HL-60 (cell line): ENCODE measurements around the gene OR4Q2.

ENCODE experiments used
- DNase-seq, 2 experiments: peaks; one replicate each; pipeline ENCODE4 v3.0.0-alpha.2; 2010 to 2020; ENCODE audit warnings: low read depth in 1 of 2, low spot score in 1 of 2
- H3K27ac ChIP-seq: fragments of 250-450 bp; sonication (Bioruptor Pico); replicated peaks from 2 replicates; pipeline ENCODE4 v1.5.1; 2020; ENCODE audit warnings: mild to moderate bottlenecking, moderate library complexity
- H3K27me3 ChIP-seq: fragments of 250-450 bp; sonication (Bioruptor Pico); 2 replicates; pipeline ENCODE4 v1.5.1; 2021; ENCODE audit warnings: mild to moderate bottlenecking, moderate library complexity; ENCODE audit not compliant: insufficient read depth, poor library complexity, severe bottlenecking
- H3K4me3 ChIP-seq: replicated peaks from 2 replicates; pipeline ENCODE4 v1.5.1; 2011; ENCODE audit warnings: mild to moderate bottlenecking, control low read depth, low read length; ENCODE audit not compliant: insufficient read depth
- GABPA ChIP-seq: IDR thresholded peaks from 2 replicates; pipeline ENCODE4 v1.6.1; 2012; ENCODE audit warnings: low read depth
- POLR2AphosphoS5 ChIP-seq: IDR thresholded peaks from 2 replicates; pipeline ENCODE4 v1.6.1; 2012; ENCODE audit warnings: low read depth
- SPI1 ChIP-seq: IDR thresholded peaks from 2 replicates; pipeline ENCODE4 v1.6.1; 2012; ENCODE audit warnings: low read depth, mild to moderate bottlenecking, borderline replicate concordance
- TF ChIP-seq, protein P1 (sequence below): IDR thresholded peaks from 2 replicates; pipeline ENCODE4 v1.6.1; 2012; ENCODE audit warnings: low read depth; ENCODE audit not compliant: insufficient replicate concordance
- TF ChIP-seq, protein P2 (sequence below): IDR thresholded peaks from one replicate; pipeline ENCODE4 v1.5.1; 2011; ENCODE audit warnings: low read length, control low read depth, inconsistent platforms; ENCODE audit not compliant: insufficient read depth

Gene OR4Q2

DNA sequence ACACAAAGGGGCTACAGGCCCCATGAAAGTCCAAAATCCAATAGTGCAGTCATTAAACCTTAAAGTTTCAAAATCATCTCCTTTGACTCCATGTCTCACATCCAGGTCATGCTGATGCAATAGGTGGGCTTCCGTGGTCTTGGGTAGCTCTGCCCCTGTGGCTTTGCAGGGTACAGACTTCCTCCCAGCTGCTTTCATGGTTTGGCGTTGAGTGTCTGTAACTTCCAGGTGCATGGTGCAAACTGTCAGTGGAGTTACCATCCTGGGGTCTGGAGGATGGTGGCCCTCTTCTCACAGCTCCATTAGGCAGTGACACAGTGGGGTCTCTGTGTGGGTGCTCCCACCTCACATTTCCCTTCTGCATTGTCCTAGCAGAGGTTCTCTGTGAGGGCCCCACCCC, 8.5 kb upstream of the OR4Q2 start:
- TF ChIP-seq POLR2AphosphoS5 (no peak), GABPA (no peak), SPI1 (no peak)
- TF ChIP-seq, protein P1, sequence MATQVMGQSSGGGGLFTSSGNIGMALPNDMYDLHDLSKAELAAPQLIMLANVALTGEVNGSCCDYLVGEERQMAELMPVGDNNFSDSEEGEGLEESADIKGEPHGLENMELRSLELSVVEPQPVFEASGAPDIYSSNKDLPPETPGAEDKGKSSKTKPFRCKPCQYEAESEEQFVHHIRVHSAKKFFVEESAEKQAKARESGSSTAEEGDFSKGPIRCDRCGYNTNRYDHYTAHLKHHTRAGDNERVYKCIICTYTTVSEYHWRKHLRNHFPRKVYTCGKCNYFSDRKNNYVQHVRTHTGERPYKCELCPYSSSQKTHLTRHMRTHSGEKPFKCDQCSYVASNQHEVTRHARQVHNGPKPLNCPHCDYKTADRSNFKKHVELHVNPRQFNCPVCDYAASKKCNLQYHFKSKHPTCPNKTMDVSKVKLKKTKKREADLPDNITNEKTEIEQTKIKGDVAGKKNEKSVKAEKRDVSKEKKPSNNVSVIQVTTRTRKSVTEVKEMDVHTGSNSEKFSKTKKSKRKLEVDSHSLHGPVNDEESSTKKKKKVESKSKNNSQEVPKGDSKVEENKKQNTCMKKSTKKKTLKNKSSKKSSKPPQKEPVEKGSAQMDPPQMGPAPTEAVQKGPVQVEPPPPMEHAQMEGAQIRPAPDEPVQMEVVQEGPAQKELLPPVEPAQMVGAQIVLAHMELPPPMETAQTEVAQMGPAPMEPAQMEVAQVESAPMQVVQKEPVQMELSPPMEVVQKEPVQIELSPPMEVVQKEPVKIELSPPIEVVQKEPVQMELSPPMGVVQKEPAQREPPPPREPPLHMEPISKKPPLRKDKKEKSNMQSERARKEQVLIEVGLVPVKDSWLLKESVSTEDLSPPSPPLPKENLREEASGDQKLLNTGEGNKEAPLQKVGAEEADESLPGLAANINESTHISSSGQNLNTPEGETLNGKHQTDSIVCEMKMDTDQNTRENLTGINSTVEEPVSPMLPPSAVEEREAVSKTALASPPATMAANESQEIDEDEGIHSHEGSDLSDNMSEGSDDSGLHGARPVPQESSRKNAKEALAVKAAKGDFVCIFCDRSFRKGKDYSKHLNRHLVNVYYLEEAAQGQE = no peak
- TF ChIP-seq, protein P2, sequence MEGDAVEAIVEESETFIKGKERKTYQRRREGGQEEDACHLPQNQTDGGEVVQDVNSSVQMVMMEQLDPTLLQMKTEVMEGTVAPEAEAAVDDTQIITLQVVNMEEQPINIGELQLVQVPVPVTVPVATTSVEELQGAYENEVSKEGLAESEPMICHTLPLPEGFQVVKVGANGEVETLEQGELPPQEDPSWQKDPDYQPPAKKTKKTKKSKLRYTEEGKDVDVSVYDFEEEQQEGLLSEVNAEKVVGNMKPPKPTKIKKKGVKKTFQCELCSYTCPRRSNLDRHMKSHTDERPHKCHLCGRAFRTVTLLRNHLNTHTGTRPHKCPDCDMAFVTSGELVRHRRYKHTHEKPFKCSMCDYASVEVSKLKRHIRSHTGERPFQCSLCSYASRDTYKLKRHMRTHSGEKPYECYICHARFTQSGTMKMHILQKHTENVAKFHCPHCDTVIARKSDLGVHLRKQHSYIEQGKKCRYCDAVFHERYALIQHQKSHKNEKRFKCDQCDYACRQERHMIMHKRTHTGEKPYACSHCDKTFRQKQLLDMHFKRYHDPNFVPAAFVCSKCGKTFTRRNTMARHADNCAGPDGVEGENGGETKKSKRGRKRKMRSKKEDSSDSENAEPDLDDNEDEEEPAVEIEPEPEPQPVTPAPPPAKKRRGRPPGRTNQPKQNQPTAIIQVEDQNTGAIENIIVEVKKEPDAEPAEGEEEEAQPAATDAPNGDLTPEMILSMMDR = no peak
- Histone ChIP-seq H3K4me3 (no peak overlapping the region), H3K27me3 (no peaks in the 10 kb centered on the region), H3K27ac (no peak overlapping the region)
- DNase-seq = no peak

DNA sequence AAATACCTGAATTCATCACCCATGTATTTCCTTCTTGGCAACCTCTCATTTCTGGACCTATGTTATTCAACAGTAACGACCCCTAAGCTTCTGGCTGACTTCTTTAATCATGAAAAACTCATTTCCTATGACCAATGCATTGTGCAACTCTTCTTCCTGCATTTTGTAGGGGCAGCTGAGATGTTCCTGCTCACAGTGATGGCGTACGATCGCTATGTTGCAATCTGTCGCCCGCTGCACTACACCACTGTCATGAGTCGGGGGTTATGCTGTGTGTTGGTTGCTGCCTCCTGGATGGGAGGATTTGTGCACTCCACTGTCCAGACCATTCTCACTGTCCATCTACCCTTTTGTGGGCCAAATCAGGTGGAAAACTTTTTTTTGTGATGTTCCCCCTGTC, 356 bp downstream of the OR4Q2 start:
- no peak overlapping the region for H3K27ac ChIP-seq
- DNase-seq = peak; percentile 12 to 38

DNA sequence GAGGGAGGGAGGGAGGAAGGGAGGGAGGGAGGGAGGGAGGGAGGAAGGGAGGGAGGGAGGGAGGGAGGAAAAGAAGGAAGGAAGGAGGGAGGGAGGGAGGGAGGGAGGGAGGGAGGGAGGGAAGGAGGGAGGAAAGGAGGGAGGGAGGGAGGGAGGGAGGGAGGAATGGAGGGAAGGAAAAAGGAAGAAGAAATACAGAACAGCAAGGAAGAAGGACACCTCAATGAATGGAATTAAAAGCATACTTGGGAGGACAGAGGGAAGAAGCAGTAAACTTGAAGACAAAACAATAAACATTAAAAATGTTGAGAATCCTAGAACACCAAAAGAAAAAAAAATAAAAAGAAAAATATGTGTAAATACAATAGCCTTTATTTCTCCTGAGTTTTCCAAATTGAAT, 6.2 kb downstream of the OR4Q2 start:
- no peak overlapping the region for H3K4me3 ChIP-seq
- DNase-seq = no peak
- no peak overlapping the region for H3K27ac ChIP-seq
- H3K27me3 ChIP-seq = peaks cover 3% of the 10 kb centered on the region
- TF ChIP-seq, protein P2 = no peak
- TF ChIP-seq, protein P1 = no peak
- TF ChIP-seq GABPA (no peak), POLR2AphosphoS5 (no peak), SPI1 (no peak)

More for the DNA sequence above, 356 bp downstream of the OR4Q2 start:
- H3K27me3 ChIP-seq = no peaks in the 10 kb centered on the region
- TF ChIP-seq GABPA = no peak
- TF ChIP-seq, protein P1 = no peak
- TF ChIP-seq SPI1 = no peak
- no peak for TF ChIP-seq POLR2AphosphoS5
- TF ChIP-seq, protein P2 = no peak
- no peak overlapping the region for H3K4me3 ChIP-seq
